NCI-H526 (cell line): ENCODE results near the gene ACADVL.

Experiments
- DNase-seq, 2 experiments: peaks; one replicate each; lab custom pipeline; 2025; lab: John Stamatoyannopoulos, UW

ACADVL gene

GRCh38 chr17:7191571-7192270, 28.0 kb upstream of the ACADVL start:
- DNase-seq: peak in 1 of 2 experiments; percentile 54

DNA sequence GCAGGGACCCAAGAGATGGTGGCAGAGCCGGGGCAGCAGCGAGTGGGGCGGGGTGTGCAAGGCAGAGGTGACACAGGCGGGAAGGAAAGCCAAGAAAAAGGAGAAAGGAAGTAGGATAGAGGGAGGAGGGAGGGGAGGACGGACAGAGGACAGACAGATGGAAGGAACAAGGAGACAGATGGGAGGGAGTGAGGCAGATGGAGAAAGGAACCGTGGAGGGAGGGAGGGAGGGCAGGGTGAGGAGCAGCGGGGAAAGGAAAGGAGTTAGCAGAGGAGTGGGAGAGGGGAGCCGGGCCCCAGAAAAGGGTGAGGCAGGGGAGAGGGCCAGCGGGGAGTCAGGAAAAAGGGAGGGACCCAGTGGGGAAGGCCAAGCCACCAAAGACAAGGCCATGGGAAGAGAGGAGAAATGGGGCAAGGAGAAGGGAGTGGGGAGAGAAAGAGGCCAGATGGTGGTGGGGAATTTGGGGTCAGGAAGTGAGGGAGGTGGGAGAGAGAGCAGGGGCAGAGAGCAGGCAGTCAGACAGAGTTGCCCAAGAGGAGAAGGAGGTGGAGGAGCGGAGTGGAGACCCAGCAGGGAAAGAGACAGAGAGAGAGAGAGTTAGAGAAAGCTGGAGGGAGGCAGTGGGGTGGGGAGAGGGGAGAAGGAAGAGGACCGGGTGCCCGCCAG, 27.3 kb upstream of the ACADVL start:
- no peak for DNase-seq

DNA sequence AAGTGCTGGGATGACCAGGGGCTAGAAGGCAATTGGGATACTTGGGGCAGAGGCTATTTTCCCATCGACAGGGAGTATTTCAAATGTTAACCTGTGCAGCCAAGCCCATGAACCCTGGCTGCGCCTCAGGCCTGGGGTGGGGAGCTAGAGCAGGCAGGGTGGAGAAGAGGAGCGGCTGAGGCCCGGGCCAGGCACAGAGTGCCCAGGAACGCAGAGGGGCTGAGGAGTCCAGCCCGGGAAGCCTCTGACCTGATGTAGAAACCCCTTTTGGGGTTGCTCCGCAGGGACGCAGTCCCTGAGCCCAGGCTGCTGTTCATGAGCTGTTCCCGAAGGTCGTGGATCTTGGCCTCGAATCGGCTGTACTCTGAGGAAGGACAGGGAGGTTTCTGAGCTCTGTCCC, 23.8 kb upstream of the ACADVL start:
- no peak for DNase-seq

- DNase-seq: no peak
Observed at GRCh38 chr17:7196651-7197401, 22.9 kb upstream of the ACADVL start.

GRCh38 chr17:7203391-7203790, 16.3 kb upstream of the ACADVL start:
- no peak for DNase-seq

DNA sequence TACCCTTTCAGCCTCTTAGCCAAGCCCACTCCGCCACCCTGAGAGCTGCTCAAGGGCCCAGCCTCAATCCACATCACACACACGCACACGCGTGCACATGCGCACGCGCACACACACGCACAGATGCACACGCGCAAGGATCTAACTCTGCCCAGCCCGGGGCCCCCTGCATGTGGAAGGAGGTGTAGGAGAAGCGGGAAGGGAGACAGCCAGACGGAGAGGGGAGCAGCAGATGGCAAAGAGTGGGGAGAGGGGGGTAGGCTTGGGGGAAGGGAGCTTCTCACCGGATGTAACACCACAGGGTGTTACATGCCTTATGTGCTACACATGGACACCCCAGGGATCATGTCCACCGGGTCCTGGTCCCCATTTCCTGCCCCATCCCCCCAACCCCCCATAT, 15.4 kb upstream of the ACADVL start:
- DNase-seq: no peak

- DNase-seq: peak; percentile 61 to 73
Observed at GRCh38 chr17:7204828-7205461, 14.8 kb upstream of the ACADVL start.

DNA sequence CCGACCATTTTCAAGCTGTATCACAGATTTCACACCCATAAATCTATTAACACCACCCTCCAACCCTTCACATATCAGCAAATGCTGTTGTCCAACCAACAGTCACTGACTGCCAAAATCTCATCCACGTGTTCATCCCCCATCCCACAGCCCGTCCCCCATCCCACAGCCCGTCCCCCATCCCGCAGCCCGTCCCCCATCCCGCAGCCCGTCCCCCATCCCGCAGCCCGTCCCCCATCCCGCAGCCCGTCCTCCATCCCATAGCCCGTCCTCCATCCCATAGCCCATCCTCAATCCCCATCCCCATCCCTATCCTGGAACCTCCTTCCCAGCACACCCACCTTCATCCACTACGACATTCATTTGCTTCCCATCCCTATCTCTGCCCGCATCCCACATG, 14.2 kb upstream of the ACADVL start:
- no peak for DNase-seq

- no peak for DNase-seq
Observed at GRCh38 chr17:7207120-7208001, 12.4 kb upstream of the ACADVL start.

GRCh38 chr17:7208027-7208571, 11.6 kb upstream of the ACADVL start:
- no peak for DNase-seq

GRCh38 chr17:7208754-7209460, 10.8 kb upstream of the ACADVL start:
- no peak for DNase-seq

DNA sequence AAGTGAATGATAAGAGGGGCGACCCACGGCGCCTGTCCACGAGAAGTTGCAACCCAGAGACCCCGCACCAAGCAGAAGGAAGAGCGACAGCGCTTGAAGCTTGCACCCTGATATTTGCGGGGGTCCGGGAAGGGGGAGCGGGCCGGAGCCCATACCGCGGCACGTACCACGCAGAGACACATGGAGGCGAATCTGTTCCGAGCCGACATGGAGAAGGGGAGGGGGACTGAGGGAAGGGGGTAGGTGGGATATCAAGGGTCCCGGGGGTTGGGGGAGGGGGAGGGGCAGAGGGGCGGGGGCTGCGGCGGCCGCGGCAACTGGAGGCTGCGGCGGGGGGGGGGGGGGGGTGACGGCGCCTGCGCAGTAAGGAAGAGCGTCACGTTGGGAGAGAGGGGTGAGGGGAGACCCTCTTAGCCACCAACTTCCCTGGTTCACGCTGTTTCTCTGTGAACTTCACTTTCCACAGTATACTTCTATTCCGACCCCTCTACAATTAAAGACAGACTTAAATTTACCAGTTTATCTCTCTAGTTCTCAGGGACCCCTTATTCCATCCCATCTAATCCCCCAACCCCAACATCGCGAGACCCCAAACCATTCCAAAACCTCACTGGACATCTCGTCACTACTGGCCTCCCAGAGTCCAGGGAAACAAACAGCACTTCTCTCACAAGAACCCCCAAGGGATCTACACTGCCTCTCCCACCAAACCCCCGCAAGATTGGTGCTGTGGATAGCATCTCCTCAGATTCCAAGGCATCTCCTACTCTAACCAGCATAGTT, 8.1 kb upstream of the ACADVL start:
- DNase-seq: no peak

GRCh38 chr17:7213895-7214299, 5.8 kb upstream of the ACADVL start:
- DNase-seq: peak; percentile 87 to 91

DNA sequence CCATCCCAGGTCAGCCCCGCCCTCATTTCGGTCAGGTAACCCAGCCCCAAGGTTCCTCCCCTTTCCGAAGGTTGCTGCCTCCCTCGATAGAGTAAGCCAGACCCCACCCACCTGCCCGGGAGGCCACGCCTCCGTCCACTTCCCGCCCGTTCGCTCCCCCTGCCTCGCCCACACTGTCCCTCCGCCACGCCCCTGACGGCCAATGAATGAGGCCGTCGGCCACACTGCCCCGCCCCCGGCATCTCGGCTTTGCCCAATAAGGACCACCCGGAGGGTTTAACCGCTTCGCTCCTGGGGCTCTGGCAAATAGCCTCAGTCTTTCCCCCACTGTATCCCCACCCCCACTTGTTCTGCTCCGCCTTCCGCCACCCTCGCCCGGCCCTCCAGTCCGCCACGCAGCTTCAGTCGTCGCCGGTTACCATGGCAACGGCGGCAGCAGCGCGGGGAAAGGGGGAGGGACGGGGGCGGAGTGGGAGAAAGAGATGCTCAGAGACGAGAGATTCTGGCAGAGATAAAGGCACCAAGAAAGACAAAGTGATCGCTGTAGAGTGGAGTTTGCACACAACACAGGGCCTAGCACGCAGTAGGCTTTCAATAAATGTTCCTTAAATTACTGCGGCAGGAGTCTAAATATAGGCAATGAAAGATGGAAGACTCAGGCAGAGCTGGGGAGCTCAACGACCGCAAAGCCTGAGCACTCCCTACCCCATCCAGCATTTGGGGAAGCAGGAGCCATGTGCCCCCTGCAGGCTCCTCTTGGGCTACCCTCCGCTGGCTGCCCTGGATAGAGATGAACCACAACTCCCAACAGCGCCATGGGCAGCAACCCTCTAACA, 5.2 kb upstream of the ACADVL start:
- peak; percentile 92 to 98 for DNase-seq

GRCh38 chr17:7215136-7215638, 4.6 kb upstream of the ACADVL start:
- no peak for DNase-seq

- no peak for DNase-seq
Observed at GRCh38 chr17:7215652-7216180, 4.0 kb upstream of the ACADVL start.

- DNase-seq: no peak
Observed at GRCh38 chr17:7216242-7217112, 3.3 kb upstream of the ACADVL start.
